Transverse colon (tissue), 4 donors: Measurements from ENCODE around the gene HDAC4.

Source experiments
- POLR2A ChIP-seq: fragments of 450-650 bp; IDR thresholded peaks from one replicate; pipeline ENCODE4 v1.6.1; 2016; ENCODE audit warnings: antibody characterized with exemption, mild to moderate bottlenecking, moderate library complexity
- POLR2AphosphoS5 ChIP-seq, 3 donors: sonication (generic); formaldehyde crosslinking; IDR thresholded peaks; one replicate each; pipeline ENCODE4 v1.6.1; 2016; ENCODE audit warnings: antibody characterized with exemption in 3 of 3
- TF ChIP-seq, protein P1 (sequence below), 5 experiments: fragments of 200-600 bp in 3 of 5; fragments of 450-650 bp in 2 of 5; sonication (generic) in 3 of 5; IDR thresholded peaks; 1 replicate in 2 of 5; 2 replicates in 3 of 5; pipeline ENCODE4 v1.5.1; 2016 to 2017; ENCODE audit warnings: antibody characterized with exemption in 5 of 5, inconsistent platforms in 3 of 5, mild to moderate bottlenecking in 2 of 5, moderate library complexity in 1 of 5

DNA sequence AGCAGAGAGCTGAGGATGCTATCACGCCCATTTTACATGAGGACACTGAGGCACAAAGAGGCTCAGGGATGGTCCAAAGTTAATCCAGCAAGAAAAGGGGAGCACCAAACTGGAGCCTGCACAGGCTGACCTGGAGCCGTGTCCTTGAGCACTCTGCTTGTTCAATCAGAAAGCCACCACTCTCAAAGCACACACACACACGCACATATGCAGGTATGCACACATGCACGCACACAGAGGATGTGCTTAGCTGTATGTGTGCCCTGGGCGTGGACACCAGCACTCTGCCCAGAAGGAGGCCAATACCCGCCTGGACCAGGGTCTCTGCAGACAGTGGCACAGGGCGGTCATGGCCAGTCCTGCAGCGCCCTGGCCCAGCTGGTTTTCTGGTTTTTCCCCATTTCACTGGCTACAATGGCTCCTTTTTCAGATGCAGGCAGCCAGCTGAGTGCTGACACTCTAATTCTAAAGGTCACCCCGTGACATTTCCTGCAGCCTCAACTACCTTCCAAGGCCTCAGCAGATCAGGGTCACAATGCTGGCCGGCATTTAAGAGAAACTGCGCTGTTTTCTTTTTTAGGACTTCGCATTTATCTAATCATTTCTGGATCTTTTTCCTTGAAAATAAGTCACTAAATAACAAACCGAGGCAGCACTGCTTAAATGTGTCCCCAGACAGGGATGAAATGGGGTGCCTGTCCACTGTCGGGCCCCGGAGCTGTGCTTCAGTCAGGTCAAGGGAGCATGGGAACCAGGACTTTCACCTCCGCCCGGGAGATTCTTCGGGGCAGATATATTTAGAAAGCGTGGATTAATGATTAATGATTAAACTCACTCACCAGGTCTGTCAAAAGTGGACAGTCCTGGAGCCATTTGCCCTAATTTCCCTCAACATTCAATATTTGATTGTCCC, 104.5 kb downstream of the HDAC4 start:
- TF ChIP-seq POLR2A (no peak), POLR2AphosphoS5 (IDR thresholded peaks at IDR 0.05) (no peak)
- TF ChIP-seq, protein P1, sequence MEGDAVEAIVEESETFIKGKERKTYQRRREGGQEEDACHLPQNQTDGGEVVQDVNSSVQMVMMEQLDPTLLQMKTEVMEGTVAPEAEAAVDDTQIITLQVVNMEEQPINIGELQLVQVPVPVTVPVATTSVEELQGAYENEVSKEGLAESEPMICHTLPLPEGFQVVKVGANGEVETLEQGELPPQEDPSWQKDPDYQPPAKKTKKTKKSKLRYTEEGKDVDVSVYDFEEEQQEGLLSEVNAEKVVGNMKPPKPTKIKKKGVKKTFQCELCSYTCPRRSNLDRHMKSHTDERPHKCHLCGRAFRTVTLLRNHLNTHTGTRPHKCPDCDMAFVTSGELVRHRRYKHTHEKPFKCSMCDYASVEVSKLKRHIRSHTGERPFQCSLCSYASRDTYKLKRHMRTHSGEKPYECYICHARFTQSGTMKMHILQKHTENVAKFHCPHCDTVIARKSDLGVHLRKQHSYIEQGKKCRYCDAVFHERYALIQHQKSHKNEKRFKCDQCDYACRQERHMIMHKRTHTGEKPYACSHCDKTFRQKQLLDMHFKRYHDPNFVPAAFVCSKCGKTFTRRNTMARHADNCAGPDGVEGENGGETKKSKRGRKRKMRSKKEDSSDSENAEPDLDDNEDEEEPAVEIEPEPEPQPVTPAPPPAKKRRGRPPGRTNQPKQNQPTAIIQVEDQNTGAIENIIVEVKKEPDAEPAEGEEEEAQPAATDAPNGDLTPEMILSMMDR (IDR thresholded peaks at IDR 0.05) = no peak
